PC-9 (cell line): ENCODE data around the gene NRXN2. TPM values are rescaled to one million over a fixed set of nuclear protein-coding genes. Genes with fewer than 3 reads are reported as not detected.
"Not testable (repeated sequence)": the region's sequence is repeated elsewhere in the genome, so short reads cannot be mapped to it uniquely, and the experiment has no call there.

Experiments
- BruUV-seq: library from RNA; stranded (reverse); fragments of 400-500 nt; replicated peaks from 2 replicates; lab custom pipeline; 2021; lab: Mats Ljungman, UMichigan
- CTCF ChIA-PET: fragments of 300-600 bp; sonication (Branson Sonifier 250); formaldehyde crosslinking; loops from one replicate; lab custom pipeline; 2022; ENCODE audit warnings: antibody characterized with exemption; lab: Charles Lee
- POLR2A ChIA-PET: fragments of 300-600 bp; sonication (Branson Sonifier 250); formaldehyde crosslinking; loops from one replicate; lab custom pipeline; 2022; ENCODE audit warnings: antibody characterized with exemption; ENCODE audit not compliant: unreplicated experiment; lab: Charles Lee
- DNase-seq, 2 experiments: peaks; one replicate each; pipeline versions ENCODE4 v3.0.0 to v3.0.0-alpha.2; 2015 to 2022; ENCODE audit warnings: mixed read lengths in 1 of 2
- H2AFZ ChIP-seq: fragments of 200-600 bp; sonication (generic); 2 replicates; pipeline ENCODE4 v1.8.1; 2017; ENCODE audit warnings: antibody characterized with exemption
- H3F3A ChIP-seq: fragments of 200-600 bp; sonication (generic); 2 replicates; pipeline ENCODE4 v1.8.1; 2017; ENCODE audit warnings: antibody characterized with exemption, mild to moderate bottlenecking, low read depth; ENCODE audit not compliant: insufficient read depth
- H3K27ac ChIP-seq: fragments of 200-600 bp; sonication (generic); 2 replicates; pipeline ENCODE4 v1.6.1; 2016; ENCODE audit warnings: mixed run types
- H3K27me3 ChIP-seq: fragments of 200-600 bp; sonication (generic); 2 replicates; pipeline ENCODE4 v1.6.1; 2016; ENCODE audit warnings: low read depth, mixed run types; ENCODE audit not compliant: insufficient read depth
- H3K36me3 ChIP-seq: fragments of 200-600 bp; sonication (generic); 2 replicates; pipeline ENCODE4 v1.6.1; 2016; ENCODE audit warnings: low read depth, mixed run types
- H3K4me1 ChIP-seq: fragments of 200-600 bp; sonication (generic); replicated peaks from 2 replicates; pipeline ENCODE4 v1.6.1; 2016; ENCODE audit warnings: mixed run types; ENCODE audit not compliant: insufficient read depth
- H3K4me2 ChIP-seq: fragments of 200-600 bp; sonication (generic); 2 replicates; pipeline ENCODE4 v1.6.1; 2017; ENCODE audit warnings: mixed run types
- H3K4me3 ChIP-seq: fragments of 200-600 bp; sonication (generic); 2 replicates; pipeline ENCODE4 v1.6.1; 2016; ENCODE audit warnings: mixed run types
- H3K79me2 ChIP-seq: fragments of 200-600 bp; sonication (generic); 2 replicates; pipeline ENCODE4 v1.6.1; 2017; ENCODE audit warnings: low read depth, mixed run types
- H3K9me2 ChIP-seq: fragments of 200-600 bp; sonication (generic); 2 replicates; pipeline ENCODE4 v1.8.1; 2017; ENCODE audit warnings: mild to moderate bottlenecking; ENCODE audit not compliant: insufficient read depth
- H3K9me3 ChIP-seq: fragments of 200-600 bp; sonication (generic); 2 replicates; pipeline ENCODE4 v1.8.1; 2016; ENCODE audit warnings: low read depth; ENCODE audit not compliant: insufficient read depth
- H4K20me1 ChIP-seq: fragments of 200-600 bp; sonication (generic); 2 replicates; pipeline ENCODE4 v1.8.1; 2017; ENCODE audit not compliant: insufficient read depth
- CTCF ChIP-seq: fragments of 200-600 bp; sonication (generic); conservative IDR thresholded peaks from 2 replicates; pipeline ENCODE4 v1.6.1; 2017; ENCODE audit warnings: mixed run types, antibody characterized with exemption, mild to moderate bottlenecking, moderate library complexity
- EZH2 ChIP-seq: fragments of 200-600 bp; sonication (generic); IDR thresholded peaks from 2 replicates; pipeline ENCODE4 v1.8.0; 2017; ENCODE audit warnings: antibody characterized with exemption, low read depth
- intact Hi-C: fragments of 100-400 bp; cut with micrococcal nuclease; formaldehyde crosslinking; loops from one replicate; pipeline ENCODE4 v1.10.0; 2022; ENCODE audit not compliant: unreplicated experiment
- total RNA-seq: library from RNA; stranded (reverse); gene quantifications from 2 replicates; pipeline ENCODE4 v1.2.3, GENCODE V29; 2021

NRXN2 gene
- total RNA-seq, 1 experiment from 2014 or later, result not detected

GRCh38 chr11:64710418-64711137 is 12.4 kb downstream of the NRXN2 start:
- ChIA-PET POLR2A (interaction anchor here (0.7 kb wide), 2 partner anchors 50 to 439 kb away, joined by 3 read pairs; no protein-coding TSS in a partner anchor), CTCF (no interaction called here)
- no peak for TF ChIP-seq EZH2
- no peak overlapping the region for H3K27ac ChIP-seq
- no peaks in the 10 kb centered on the region for H3K36me3 ChIP-seq
- H3K4me2 ChIP-seq, result no peak overlapping the region
- no peak overlapping the region for H2AFZ ChIP-seq
- no peaks in the 10 kb centered on the region for H3K9me3 ChIP-seq
- peaks cover 14% of the 10 kb centered on the region for H3F3A ChIP-seq
- H4K20me1 ChIP-seq, result 0 out of 2 replicates have a peak, but pooled peaks cover 5% of the 10 kb centered on the region
- no peaks in the 10 kb centered on the region for H3K9me2 ChIP-seq
- H3K79me2 ChIP-seq, result no peaks in the 10 kb centered on the region
- intact Hi-C loops, result no loop called here
- peaks cover 30% of the 10 kb centered on the region for H3K27me3 ChIP-seq
- no peak for DNase-seq
- H3K4me3 ChIP-seq, result no peak overlapping the region
- BruUV-seq, result no TSS peak
- H3K4me1 ChIP-seq, result peaks cover 7% of the 10 kb centered on the region

- Histone ChIP-seq H4K20me1 (no peaks in the 10 kb centered on the region), H3F3A (peaks cover 11% of the 10 kb centered on the region), H3K27me3 (peaks cover 39% of the 10 kb centered on the region), H3K9me3 (no peaks in the 10 kb centered on the region), H3K4me2 (no peak overlapping the region), H3K79me2 (no peaks in the 10 kb centered on the region), H3K9me2 (no peaks in the 10 kb centered on the region), H3K36me3 (no peaks in the 10 kb centered on the region), H3K4me3 (no peak overlapping the region), H3K27ac (no peak overlapping the region), H3K4me1 (peaks cover 4% of the 10 kb centered on the region), H2AFZ (no peak overlapping the region)
- DNase-seq, result no peak
- ChIA-PET POLR2A (no interaction called here), CTCF (no interaction called here)
- intact Hi-C loops, result no loop called here
- TF ChIP-seq EZH2 (no peak), CTCF (no peak)
- BruUV-seq, result no TSS peak
These were observed 17.5 kb downstream of the NRXN2 start for GRCh38 chr11:64705501-64705900.

GRCh38 chr11:64703048-64703447 is 19.9 kb downstream of the NRXN2 start:
- TF ChIP-seq EZH2, result no peak
- TF ChIP-seq CTCF, result no peak
- H3K4me1 ChIP-seq, result no peaks in the 10 kb centered on the region
- CTCF ChIA-PET, result interaction anchor here (0.6 kb wide), 1 partner anchor 350 kb away, joined by 16 read pairs; no protein-coding TSS in a partner anchor
- intact Hi-C loops, result no loop called here
- DNase-seq, result no peak
- no peak overlapping the region for H3K4me2 ChIP-seq
- H3K79me2 ChIP-seq, result no peaks in the 10 kb centered on the region
- no peaks in the 10 kb centered on the region for H3K9me3 ChIP-seq
- no peak overlapping the region for H3K27ac ChIP-seq
- H3K36me3 ChIP-seq, result no peaks in the 10 kb centered on the region
- BruUV-seq, result no TSS peak
- H4K20me1 ChIP-seq, result no peaks in the 10 kb centered on the region
- no peaks in the 10 kb centered on the region for H3K9me2 ChIP-seq
- H3K27me3 ChIP-seq, result peaks cover 54% of the 10 kb centered on the region
- H3K4me3 ChIP-seq, result no peak overlapping the region
- POLR2A ChIA-PET, result no interaction called here
- H2AFZ ChIP-seq, result no peak overlapping the region
- peaks cover 5% of the 10 kb centered on the region for H3F3A ChIP-seq

GRCh38 chr11:64701956-64702355 is 21.0 kb downstream of the NRXN2 start:
- H3K79me2 ChIP-seq, H3K36me3 ChIP-seq, intact Hi-C loops, H3K4me3 ChIP-seq, CTCF ChIA-PET, POLR2A ChIA-PET, H3F3A ChIP-seq, H4K20me1 ChIP-seq, H3K9me3 ChIP-seq, H3K4me2 ChIP-seq, BruUV-seq, H3K27ac ChIP-seq, H3K9me2 ChIP-seq, DNase-seq, H3K4me1 ChIP-seq, H2AFZ ChIP-seq: not testable (repeated sequence)
- H3K27me3 ChIP-seq, result peaks cover 65% of the 10 kb centered on the region
